Natural killer cell treated with Interleukin-12 subunit alpha and Interleukin-12 subunit beta and Interleukin-15 and Interleukin-18, amount 100 ng/mL, for 72 hours (primary cell): Measurements from ENCODE around the gene IGFN1. TPM values are rescaled to one million over a fixed set of nuclear protein-coding genes. Genes with fewer than 3 reads are reported as not detected.

Experiments used
- ATAC-seq, 2 donors: fragments of 150-1000 bp; cut with Tn5 transposase in 1 of 2; sonication (Bioruptor Pico), chemical (Tn5 transposase) in 1 of 2; 2 replicates each; pipeline ENCODE4 v1.10.0; 2021
- DNase-seq: peaks from one replicate; pipeline ENCODE4 v3.0.0; 2022; ENCODE audit warnings: low spot score
- H3K27ac Mint-ChIP-seq, 2 donors: 1 replicate in 1 of 2; 2 replicates in 1 of 2; pipeline ENCODE4 v1.8.0; 2022; ENCODE audit warnings: mixed read lengths in 2 of 2, mild to moderate bottlenecking in 1 of 2, moderate library complexity in 1 of 2
- H3K27me3 Mint-ChIP-seq, 2 donors: 1 replicate in 1 of 2; 2 replicates in 1 of 2; pipeline ENCODE4 v1.8.0; 2022; ENCODE audit warnings: mixed read lengths in 2 of 2
- H3K36me3 Mint-ChIP-seq: one replicate; pipeline ENCODE4 v1.8.0; 2022; ENCODE audit warnings: mixed read lengths
- H3K4me1 Mint-ChIP-seq, 2 donors: 1 replicate in 1 of 2; 2 replicates in 1 of 2; pipeline ENCODE4 v1.8.0; 2022; ENCODE audit warnings: low read depth in 2 of 2, mixed read lengths in 2 of 2, mild to moderate bottlenecking in 1 of 2
- H3K4me3 Mint-ChIP-seq: one replicate; pipeline ENCODE4 v1.8.0; 2022; ENCODE audit warnings: mixed read lengths
- H3K9me3 Mint-ChIP-seq: 2 replicates; pipeline ENCODE4 v1.8.0; 2022; ENCODE audit warnings: mixed read lengths
- total RNA-seq, 2 donors: library from RNA; stranded (reverse); gene quantifications; one replicate each; pipeline ENCODE4 v1.2.3, GENCODE V29; 2022

IGFN1 gene
- not detected for total RNA-seq

DNA sequence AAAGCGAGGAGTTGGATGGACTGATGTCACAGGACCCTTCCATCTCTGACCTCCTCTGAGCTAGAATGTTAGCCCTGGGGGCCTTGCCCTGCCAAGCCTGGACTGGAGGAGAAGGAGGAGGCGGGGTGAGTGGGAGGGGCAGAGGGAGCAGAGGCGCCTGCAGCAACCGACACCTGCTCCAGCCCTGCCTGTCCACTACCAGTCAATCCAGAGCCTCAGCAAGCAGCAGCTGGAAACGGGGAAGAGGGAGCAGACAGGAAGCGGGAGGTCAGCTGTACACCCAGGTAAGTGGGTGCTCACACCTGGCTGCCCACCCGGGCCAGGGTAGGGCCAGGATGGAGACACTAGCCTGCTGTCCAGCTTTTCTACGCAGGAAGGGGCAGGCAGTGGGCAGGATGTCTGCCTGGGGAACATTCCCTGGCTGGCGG, at the start of gene IGFN1:
TSS of gene IGFN1 (plus strand) at position 201 of the 428 bp plus-strand sequence. CDS start 2,470 bp downstream, outside the sequence.
- Mint-ChIP-seq H3K36me3 (no peaks in the 10 kb centered on the region), H3K27me3 (peaks cover 16% of the 10 kb centered on the region in 2 donors), H3K4me3 (no peak within 1 kb of the TSS), H3K9me3 (no peaks in the 10 kb centered on the region), H3K4me1 (no peaks in the 10 kb centered on the region), H3K27ac (no peak within 1 kb of the TSS)
- no peak for ATAC-seq
- DNase-seq, result no peak

- DNase-seq, result peak; percentile 5
- no peak overlapping the region for H3K4me3 Mint-ChIP-seq
- H3K27me3 Mint-ChIP-seq, result no peaks in the 10 kb centered on the region
- H3K4me1 Mint-ChIP-seq, result no peaks in the 10 kb centered on the region
- H3K36me3 Mint-ChIP-seq, result peaks cover 6% of the 10 kb centered on the region
- no peak for ATAC-seq
- H3K27ac Mint-ChIP-seq, result no peak overlapping the region
- H3K9me3 Mint-ChIP-seq, result no peaks in the 10 kb centered on the region
Observed at GRCh38 chr1:201140941-201141260, 49.7 kb upstream of the IGFN1 start.

- H3K9me3 Mint-ChIP-seq, result no peaks in the 10 kb centered on the region
- no peaks in the 10 kb centered on the region for H3K4me1 Mint-ChIP-seq
- H3K27me3 Mint-ChIP-seq, result no peaks in the 10 kb centered on the region
- no peak for DNase-seq
- H3K36me3 Mint-ChIP-seq, result peaks cover 6% of the 10 kb centered on the region
- no peak overlapping the region for H3K4me3 Mint-ChIP-seq
- no peak overlapping the region for H3K27ac Mint-ChIP-seq
- no peak for ATAC-seq
Observed at GRCh38 chr1:201141418-201141817, 49.2 kb upstream of the IGFN1 start.

DNA sequence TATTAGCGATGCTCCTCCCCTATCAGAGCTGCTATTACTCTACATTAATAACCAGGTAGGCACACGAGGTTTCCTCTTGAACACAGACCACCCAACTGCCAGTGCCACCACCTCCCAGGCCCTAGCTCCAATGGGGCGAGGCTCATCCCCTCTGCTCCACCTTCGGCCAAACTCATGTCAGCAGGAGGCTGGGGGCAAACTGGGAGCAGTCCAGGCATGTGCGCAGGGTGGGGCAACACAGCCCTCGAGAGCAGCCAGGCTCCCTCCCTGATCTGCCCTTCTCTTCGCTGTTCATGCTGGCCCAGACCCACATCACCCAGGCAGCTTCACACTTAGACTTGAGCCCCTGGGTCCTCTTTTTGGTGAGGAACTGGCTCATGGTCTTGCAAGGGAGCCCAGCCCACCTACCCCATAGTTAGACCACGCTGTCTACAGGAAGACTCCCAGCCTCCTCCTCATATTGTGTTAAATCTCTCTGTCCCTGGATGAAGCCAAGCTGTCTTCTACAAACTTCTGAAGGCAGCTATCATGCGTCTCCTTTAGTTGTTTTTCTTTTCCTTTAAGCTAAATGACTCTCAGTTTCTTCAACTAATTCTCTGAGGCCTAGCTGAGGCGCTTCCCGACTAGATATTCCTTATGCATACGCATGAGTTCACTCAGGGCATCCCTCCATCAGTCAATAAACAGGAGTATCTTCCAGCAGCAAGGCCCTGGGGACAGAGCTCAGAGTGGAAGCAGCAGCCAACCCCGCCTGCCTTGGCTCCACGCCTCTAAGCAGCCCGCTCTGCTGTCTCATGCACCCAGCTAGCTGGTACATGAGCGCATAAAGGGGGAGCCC, 48.4 kb upstream of the IGFN1 start:
- ATAC-seq (no peak), DNase-seq (no peak)
- H3K4me3 Mint-ChIP-seq, result no peak overlapping the region
- no peaks in the 10 kb centered on the region for H3K27me3 Mint-ChIP-seq
- H3K36me3 Mint-ChIP-seq, result peaks cover 6% of the 10 kb centered on the region
- no peak overlapping the region for H3K27ac Mint-ChIP-seq
- no peaks in the 10 kb centered on the region for H3K9me3 Mint-ChIP-seq
- no peaks in the 10 kb centered on the region for H3K4me1 Mint-ChIP-seq

DNA sequence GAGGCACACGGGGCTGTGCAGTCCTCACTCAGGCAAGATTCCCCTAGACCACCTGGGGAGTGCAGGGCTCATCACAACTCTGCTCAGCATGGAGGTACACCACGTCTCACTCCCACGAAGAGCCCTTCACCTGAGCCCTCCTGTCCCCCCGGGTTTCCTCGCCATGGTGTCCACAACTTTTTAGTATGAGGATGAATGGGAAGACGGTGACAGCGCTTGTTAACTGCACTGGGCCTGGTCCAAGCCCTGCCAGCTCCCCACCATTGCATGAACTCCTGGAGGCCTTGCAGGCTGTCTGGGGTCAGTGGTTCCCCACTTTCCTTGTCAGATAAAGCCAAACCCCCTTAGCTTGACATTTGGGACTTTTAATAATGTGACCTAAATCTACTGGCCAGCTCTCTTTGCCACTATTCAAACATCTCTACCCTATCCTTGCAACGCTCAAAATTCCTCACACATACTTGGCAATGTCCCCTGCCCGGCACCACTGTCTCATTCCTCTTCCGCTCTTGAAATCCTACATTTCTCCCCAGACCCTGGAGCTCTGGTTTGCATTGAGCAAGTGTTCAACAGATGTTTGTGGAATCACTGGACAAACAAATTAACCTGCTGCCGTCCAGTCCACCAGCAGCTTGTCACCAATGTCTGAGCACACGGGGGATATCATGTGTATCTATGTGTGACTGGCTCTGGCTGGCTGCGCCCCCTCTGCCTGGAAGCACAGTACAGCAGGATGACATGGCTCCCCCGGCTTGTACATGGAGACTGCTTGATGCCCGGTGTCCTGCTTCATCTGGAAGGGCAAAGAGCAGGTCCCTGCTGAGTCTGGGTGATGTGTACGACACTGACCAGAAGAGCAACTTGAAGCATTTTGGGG, 47.5 kb upstream of the IGFN1 start:
- Mint-ChIP-seq H3K4me3 (no peak overlapping the region), H3K9me3 (no peaks in the 10 kb centered on the region), H3K36me3 (peaks cover 6% of the 10 kb centered on the region), H3K4me1 (no peaks in the 10 kb centered on the region), H3K27ac (no peak overlapping the region), H3K27me3 (no peaks in the 10 kb centered on the region)
- DNase-seq (no peak), ATAC-seq (no peak)

DNA sequence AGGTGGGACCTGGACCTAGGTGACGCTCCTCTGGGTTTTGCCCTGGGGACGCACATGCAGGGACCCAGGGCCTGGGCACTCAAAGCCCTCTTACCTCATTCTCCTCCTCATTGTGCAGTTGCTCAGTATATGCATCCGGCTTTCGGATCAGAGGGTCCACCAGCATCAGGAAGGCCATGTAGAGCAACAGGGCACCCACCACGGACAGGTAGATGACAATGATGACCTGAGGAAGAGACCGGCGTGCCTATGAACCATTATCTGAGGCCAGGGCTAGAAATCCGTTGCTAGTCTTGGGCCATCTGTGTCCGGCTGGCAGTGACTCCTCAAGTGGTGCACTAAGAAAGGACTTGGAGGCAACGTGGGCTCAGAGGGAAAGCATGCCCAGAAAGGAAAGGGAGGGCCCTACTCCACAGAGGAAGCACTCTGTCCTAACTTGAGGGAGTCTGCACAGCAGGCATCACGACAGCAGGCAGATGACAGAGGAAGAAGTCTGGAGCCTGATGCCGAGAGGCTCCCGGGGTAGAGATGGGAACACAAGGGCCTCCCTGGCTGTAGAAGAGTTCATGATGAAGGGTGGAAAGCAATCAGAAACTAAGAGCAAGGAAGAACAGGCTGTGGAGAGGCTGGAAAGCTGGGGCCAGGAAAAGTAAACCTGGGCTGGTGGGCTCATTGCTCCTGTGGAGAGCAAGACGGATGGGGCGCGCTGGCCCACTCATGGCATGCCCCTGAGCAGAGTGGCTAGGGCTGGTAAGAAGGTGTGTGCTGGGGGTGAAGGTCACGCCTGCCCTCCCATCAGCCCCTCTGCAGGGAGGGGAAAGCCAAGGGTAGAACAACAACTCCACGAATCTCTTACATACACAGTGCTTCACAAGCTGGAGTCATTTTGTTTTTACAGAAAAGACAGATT, 46.6 kb upstream of the IGFN1 start:
- no peak overlapping the region for H3K27ac Mint-ChIP-seq
- H3K36me3 Mint-ChIP-seq, result peaks cover 6% of the 10 kb centered on the region
- no peak for ATAC-seq
- no peak overlapping the region for H3K4me3 Mint-ChIP-seq
- no peak for DNase-seq
- no peaks in the 10 kb centered on the region for H3K9me3 Mint-ChIP-seq
- H3K27me3 Mint-ChIP-seq, result no peaks in the 10 kb centered on the region
- H3K4me1 Mint-ChIP-seq, result no peaks in the 10 kb centered on the region

DNA sequence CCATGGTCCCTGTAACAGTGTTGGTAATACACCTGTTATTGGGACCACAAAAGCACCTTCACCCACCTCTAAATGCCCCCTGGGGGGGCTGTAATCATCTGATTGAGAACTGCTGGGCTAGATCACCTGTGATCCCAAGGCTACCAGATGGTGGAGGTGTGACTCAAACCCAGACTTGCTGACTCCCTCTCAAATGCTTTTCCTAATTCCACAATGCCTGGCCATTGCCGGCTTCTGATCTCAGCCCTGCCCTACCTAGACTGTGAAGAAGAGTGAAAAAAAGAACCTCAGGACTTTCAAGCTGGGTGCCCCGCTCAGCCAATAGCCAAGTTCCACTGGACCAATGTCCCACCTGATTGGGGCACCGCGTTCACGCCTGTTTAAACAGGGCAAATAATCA, 45.9 kb upstream of the IGFN1 start:
- Mint-ChIP-seq H3K27ac (no peak overlapping the region), H3K4me1 (no peaks in the 10 kb centered on the region), H3K36me3 (peaks cover 6% of the 10 kb centered on the region), H3K9me3 (no peaks in the 10 kb centered on the region), H3K27me3 (no peaks in the 10 kb centered on the region), H3K4me3 (no peak overlapping the region)
- peak; percentile 5 for DNase-seq
- ATAC-seq, result no peak

- H3K27ac Mint-ChIP-seq, result no peak overlapping the region
Observed at GRCh38 chr1:201145132-201145531, 45.5 kb upstream of the IGFN1 start.

DNA sequence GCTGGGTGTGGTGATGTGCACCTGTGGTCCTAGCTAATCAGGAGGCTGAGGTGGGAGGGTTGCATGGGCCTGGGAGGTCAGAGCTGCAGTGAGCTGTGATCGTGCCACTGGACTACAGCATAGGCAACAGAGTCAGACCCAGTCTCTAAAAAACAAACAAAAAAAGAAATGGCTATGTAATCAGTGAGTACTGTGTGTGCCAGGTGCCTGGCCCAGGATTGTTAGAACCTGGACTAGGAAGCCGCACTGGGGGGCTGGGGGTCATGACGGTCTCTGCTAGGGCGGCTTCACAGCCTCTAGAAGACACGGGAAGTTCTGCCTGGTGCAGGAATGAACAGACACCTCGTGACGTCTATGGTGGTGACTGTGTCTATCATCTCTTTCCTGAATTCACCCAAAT, 44.8 kb upstream of the IGFN1 start:
- peaks cover 6% of the 10 kb centered on the region for H3K36me3 Mint-ChIP-seq
- no peaks in the 10 kb centered on the region for H3K27me3 Mint-ChIP-seq
- DNase-seq, result peak; percentile 34
- H3K9me3 Mint-ChIP-seq, result no peaks in the 10 kb centered on the region
- ATAC-seq, result no peak
- H3K4me1 Mint-ChIP-seq, result no peaks in the 10 kb centered on the region
- no peak overlapping the region for H3K27ac Mint-ChIP-seq
- no peak overlapping the region for H3K4me3 Mint-ChIP-seq

More at GRCh38 chr1:201145132-201145531, 45.5 kb upstream of the IGFN1 start:
- ATAC-seq (no peak), DNase-seq (peak; percentile 34)
- no peaks in the 10 kb centered on the region for H3K9me3 Mint-ChIP-seq
- no peaks in the 10 kb centered on the region for H3K4me1 Mint-ChIP-seq
- peaks cover 6% of the 10 kb centered on the region for H3K36me3 Mint-ChIP-seq
- no peaks in the 10 kb centered on the region for H3K27me3 Mint-ChIP-seq
- no peak overlapping the region for H3K4me3 Mint-ChIP-seq

GRCh38 chr1:201146626-201147390, 43.8 kb upstream of the IGFN1 start:
- peak; percentile 23 for DNase-seq
- H3K9me3 Mint-ChIP-seq, result no peaks in the 10 kb centered on the region
- H3K4me3 Mint-ChIP-seq, result no peak overlapping the region
- no peak overlapping the region for H3K27ac Mint-ChIP-seq
- ATAC-seq, result no peak
- H3K36me3 Mint-ChIP-seq, result peaks cover 6% of the 10 kb centered on the region
- no peaks in the 10 kb centered on the region for H3K27me3 Mint-ChIP-seq
- H3K4me1 Mint-ChIP-seq, result no peaks in the 10 kb centered on the region

DNA sequence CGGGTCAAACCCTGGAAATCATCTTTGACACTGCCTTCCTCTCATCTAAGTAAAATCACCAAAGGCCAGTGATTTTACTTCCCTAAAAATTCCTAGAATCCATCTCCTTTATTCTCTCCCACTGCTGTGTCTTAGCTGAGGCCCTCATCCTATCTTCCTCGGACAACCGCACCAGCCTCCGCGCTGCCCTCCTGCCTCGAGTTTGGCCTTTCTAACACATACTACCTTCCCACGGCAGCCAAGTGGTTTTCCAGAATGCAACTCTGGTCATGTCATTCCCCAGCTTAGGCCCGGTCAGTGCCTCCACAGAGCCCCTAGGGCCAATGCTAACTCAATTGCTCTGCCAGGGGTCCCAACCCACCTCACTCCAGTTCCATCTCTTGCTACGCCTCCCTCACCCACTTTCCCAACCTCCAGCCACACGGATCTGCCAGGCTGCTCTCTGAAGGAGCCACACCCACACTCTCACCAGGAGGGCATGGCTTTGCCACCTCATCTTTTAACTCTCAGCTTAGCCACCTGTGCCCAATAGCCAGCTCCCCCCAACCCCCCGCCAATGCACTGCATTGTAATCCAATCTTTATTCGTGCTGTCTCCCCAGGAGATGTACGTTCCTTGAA, 43.1 kb upstream of the IGFN1 start:
- DNase-seq, result peak; percentile 51
- no peaks in the 10 kb centered on the region for H3K9me3 Mint-ChIP-seq
- no peak overlapping the region for H3K4me3 Mint-ChIP-seq
- H3K27me3 Mint-ChIP-seq, result no peaks in the 10 kb centered on the region
- H3K36me3 Mint-ChIP-seq, result peaks cover 6% of the 10 kb centered on the region
- no peaks in the 10 kb centered on the region for H3K4me1 Mint-ChIP-seq
- no peak for ATAC-seq
- H3K27ac Mint-ChIP-seq, result no peak overlapping the region

GRCh38 chr1:201149400-201149799, 41.2 kb upstream of the IGFN1 start:
- DNase-seq (no peak), ATAC-seq (no peak)
- no peaks in the 10 kb centered on the region for H3K36me3 Mint-ChIP-seq
- no peaks in the 10 kb centered on the region for H3K27me3 Mint-ChIP-seq
- peaks cover 7 to 9% of the 10 kb centered on the region in 2 donors for H3K4me1 Mint-ChIP-seq
- no peak overlapping the region for H3K4me3 Mint-ChIP-seq
- H3K9me3 Mint-ChIP-seq, result no peaks in the 10 kb centered on the region
- H3K27ac Mint-ChIP-seq, result no peak overlapping the region
